GM23338 (cell line): ENCODE data around the gene PMEL. TPM values are rescaled to one million over a fixed set of nuclear protein-coding genes. Genes with fewer than 3 reads are reported as not detected.

ENCODE experiments used
- ATAC-seq: fragments of 200-7000 bp; cut with Tn5 transposase; 3 replicates; pipeline ENCODE4 v1.9.1; 2020
- DNase-seq: peaks from one replicate; pipeline ENCODE4 v3.0.0-alpha.2; 2015; ENCODE audit warnings: low spot score
- H2AFZ ChIP-seq: fragments of 200-600 bp; sonication (generic); 2 replicates; pipeline ENCODE4 v1.8.0; 2016; ENCODE audit warnings: antibody characterized with exemption, mild to moderate bottlenecking, moderate library complexity
- H3F3A ChIP-seq: fragments of 200-600 bp; sonication (generic); replicated peaks from 2 replicates; pipeline ENCODE4 v1.8.0; 2017; ENCODE audit warnings: antibody characterized with exemption, mixed run types, low read depth
- H3K27ac ChIP-seq: fragments of 200-600 bp; sonication (generic); 2 replicates; pipeline ENCODE4 v1.6.1; 2016; ENCODE audit warnings: low read depth
- H3K27me3 ChIP-seq: fragments of 200-600 bp; sonication (generic); 2 replicates; pipeline ENCODE4 v1.8.0; 2016; ENCODE audit warnings: mild to moderate bottlenecking, mixed run types, moderate library complexity; ENCODE audit not compliant: insufficient read depth
- H3K36me3 ChIP-seq: fragments of 200-600 bp; sonication (generic); 2 replicates; pipeline ENCODE4 v1.8.0; 2016; ENCODE audit warnings: mild to moderate bottlenecking; ENCODE audit not compliant: insufficient read depth
- H3K4me1 ChIP-seq: fragments of 200-600 bp; sonication (generic); 2 replicates; pipeline ENCODE4 v1.8.0; 2016; ENCODE audit warnings: mild to moderate bottlenecking, moderate library complexity; ENCODE audit not compliant: insufficient read depth
- H3K4me2 ChIP-seq: fragments of 200-600 bp; sonication (generic); 2 replicates; pipeline ENCODE4 v1.7.1; 2017; ENCODE audit warnings: mixed run types
- H3K4me3 ChIP-seq: fragments of 200-600 bp; sonication (generic); 2 replicates; pipeline ENCODE4 v1.6.1; 2016; ENCODE audit warnings: mixed run types
- H3K79me2 ChIP-seq: fragments of 200-600 bp; sonication (generic); replicated peaks from 2 replicates; pipeline ENCODE4 v1.8.0; 2017; ENCODE audit warnings: mild to moderate bottlenecking; ENCODE audit not compliant: insufficient read depth
- H3K9me2 ChIP-seq: fragments of 200-600 bp; sonication (generic); 2 replicates; pipeline ENCODE4 v1.8.0; 2017; ENCODE audit not compliant: insufficient read depth
- H4K20me1 ChIP-seq: fragments of 200-600 bp; sonication (generic); replicated peaks from 2 replicates; pipeline ENCODE4 v1.8.0; 2017; ENCODE audit warnings: mild to moderate bottlenecking; ENCODE audit not compliant: insufficient read depth
- H3K27ac Mint-ChIP-seq: 2 replicates; pipeline ENCODE4 v1.8.0; 2020; ENCODE audit warnings: inconsistent platforms, mild to moderate bottlenecking, moderate library complexity, mixed read lengths
- H3K27me3 Mint-ChIP-seq: 3 replicates; pipeline ENCODE4 v1.8.0; 2022; ENCODE audit warnings: low read depth, mild to moderate bottlenecking, moderate library complexity, mixed read lengths, inconsistent platforms; ENCODE audit not compliant: insufficient read depth, poor library complexity
- H3K36me3 Mint-ChIP-seq: 3 replicates; pipeline ENCODE4 v1.8.0; 2021; ENCODE audit warnings: low read depth, mild to moderate bottlenecking, inconsistent platforms, moderate library complexity, mixed read lengths
- H3K4me1 Mint-ChIP-seq: 3 replicates; pipeline ENCODE4 v1.8.0; 2020; ENCODE audit warnings: mild to moderate bottlenecking, inconsistent platforms, mixed read lengths
- H3K4me3 Mint-ChIP-seq: 3 replicates; pipeline ENCODE4 v1.8.0; 2021; ENCODE audit warnings: moderate library complexity, mild to moderate bottlenecking, inconsistent platforms, mixed read lengths
- H3K9me3 Mint-ChIP-seq: 3 replicates; pipeline ENCODE4 v1.8.0; 2020; ENCODE audit warnings: moderate library complexity, mild to moderate bottlenecking, inconsistent platforms, mixed read lengths
- CREB1 ChIP-seq: fragments of 250-450 bp; sonication (Bioruptor Pico); IDR thresholded peaks from 2 replicates; pipeline ENCODE4 v1.5.0; 2020; ENCODE audit warnings: low read depth, mild to moderate bottlenecking, moderate library complexity
- CTCF ChIP-seq, 2 experiments: fragments of 200-600 bp in 1 of 2; sonication (generic) in 1 of 2; conservative IDR thresholded peaks; 2 replicates each; pipeline versions ENCODE4 v1.5.1 to v1.6.1; 2016 to 2017; ENCODE audit warnings: antibody characterized with exemption in 2 of 2, low read depth in 2 of 2, mild to moderate bottlenecking in 2 of 2, moderate library complexity in 1 of 2
- ETS1 ChIP-seq: IDR thresholded peaks from 2 replicates; pipeline ENCODE4 v1.6.1; 2016; ENCODE audit warnings: antibody characterized with exemption
- EZH2 ChIP-seq: fragments of 200-600 bp; sonication (generic); IDR thresholded peaks from one replicate; pipeline ENCODE4 v1.8.0; 2017; ENCODE audit warnings: antibody characterized with exemption, mild to moderate bottlenecking, low read depth; ENCODE audit not compliant: unreplicated experiment
- EZH2phosphoT487 ChIP-seq: fragments of 200-600 bp; sonication (generic); IDR thresholded peaks from one replicate; pipeline ENCODE4 v1.8.1; 2018; ENCODE audit warnings: antibody characterized with exemption; ENCODE audit not compliant: unreplicated experiment
- JUNB ChIP-seq: IDR thresholded peaks from one replicate; pipeline ENCODE4 v1.6.1; 2016; ENCODE audit warnings: antibody characterized with exemption; ENCODE audit not compliant: unreplicated experiment
- NANOG ChIP-seq: IDR thresholded peaks from 2 replicates; pipeline ENCODE4 v1.6.1; 2016; ENCODE audit warnings: antibody characterized with exemption, borderline replicate concordance
- POLR2AphosphoS5 ChIP-seq: IDR thresholded peaks from 2 replicates; pipeline ENCODE4 v1.6.1; 2016; ENCODE audit warnings: antibody characterized with exemption, low read depth
- REST ChIP-seq: IDR thresholded peaks from one replicate; pipeline ENCODE4 v1.6.1; 2018; ENCODE audit warnings: antibody characterized with exemption; ENCODE audit not compliant: unreplicated experiment
- STAT1 ChIP-seq: IDR thresholded peaks from one replicate; pipeline ENCODE4 v1.6.1; 2016; ENCODE audit warnings: antibody characterized with exemption; ENCODE audit not compliant: unreplicated experiment
- ZNF114 ChIP-seq: fragments of 250-450 bp; sonication (Bioruptor Pico); IDR thresholded peaks from 2 replicates; pipeline ENCODE4 v1.5.0; 2020; ENCODE audit warnings: mild to moderate bottlenecking, moderate library complexity
- ZNF331 ChIP-seq: fragments of 250-450 bp; sonication (Bioruptor Pico); IDR thresholded peaks from 2 replicates; pipeline ENCODE4 v1.5.0; 2020; ENCODE audit warnings: low read depth, mild to moderate bottlenecking, moderate library complexity
- ZNF462 ChIP-seq: fragments of 250-450 bp; sonication (Bioruptor Pico); IDR thresholded peaks from 2 replicates; pipeline ENCODE4 v1.5.0; 2020; ENCODE audit warnings: mild to moderate bottlenecking, moderate library complexity
- polyA plus RNA-seq: library from polyadenylated mRNA; unstranded; fragments of >200 nt; fragmentation: Nextera tagmentation; extraction: Ambion mirVana; gene quantifications from 2 replicates; pipeline ENCODE4 v1.2.1, GENCODE V29; 2016
- total RNA-seq: library from RNA; depleted of rRNA; stranded (reverse); fragments of >200 nt; shearing (Covaris generic); gene quantifications from 2 replicates; pipeline ENCODE4 v1.2.3, GENCODE V29; 2014

The PMEL gene
- total and polyA plus RNA-seq, 2 experiments from 2014 or later = 68.1 to 108 TPM

GRCh38 chr12:55925870-55926737, 39.7 kb downstream of the PMEL start:
- no peaks in the 10 kb centered on the region; the same call in 2 of the 3 replicates for H3K9me3 Mint-ChIP-seq
- peaks cover 35% of the 10 kb centered on the region for H3K36me3 Mint-ChIP-seq
- DNase-seq (no peak), ATAC-seq (no peak)
- H3K27me3 Mint-ChIP-seq = peaks cover 8% of the 10 kb centered on the region
- Histone ChIP-seq H3K36me3 (peaks cover 4% of the 10 kb centered on the region; the same call in 1 of the 2 replicates), H3F3A (peaks cover 18% of the 10 kb centered on the region), H3K4me3 (peak overlapping the region; percentile 99), H3K79me2 (peaks cover 56% of the 10 kb centered on the region), H3K27me3 (peaks cover 1% of the 10 kb centered on the region; the same call in 1 of the 2 replicates), H3K27ac (peak overlapping the region; percentile 96), H4K20me1 (no peaks in the 10 kb centered on the region; the same call in none of the 2 replicates), H3K4me1 (peaks cover 36% of the 10 kb centered on the region), H2AFZ (no peak overlapping the region), H3K9me2 (no peaks in the 10 kb centered on the region), H3K4me2 (peak overlapping the region; percentile 85)
- H3K4me1 Mint-ChIP-seq = peaks cover 32% of the 10 kb centered on the region
- peak overlapping the region; percentile 96 for H3K27ac Mint-ChIP-seq
- H3K4me3 Mint-ChIP-seq = peak overlapping the region; percentile 98
- TF ChIP-seq STAT1 = no peak
- no peak for TF ChIP-seq ZNF331
- TF ChIP-seq ETS1 = no peak
- TF ChIP-seq CREB1 = no peak
- TF ChIP-seq REST = no peak
- TF ChIP-seq JUNB = no peak
- TF ChIP-seq ZNF462 (CRISPR knock-in tag) = no peak
- TF ChIP-seq CTCF (conservative IDR thresholded peaks at IDR 0.05; ENCODE audit: low read depth in 2 of 2) = no peak
- no peak for TF ChIP-seq EZH2phosphoT487
- TF ChIP-seq NANOG = no peak
- TF ChIP-seq EZH2 = no peak
- TF ChIP-seq ZNF114 = no peak
- TF ChIP-seq POLR2AphosphoS5 = no peak
